Midbrain (tissue), 1 donor: Measurements from ENCODE around the gene SLC7A14.

Experiments
- DNase-seq: peaks from one replicate; lab custom pipeline; 2025; lab: John Stamatoyannopoulos, UW

SLC7A14 gene

DNA sequence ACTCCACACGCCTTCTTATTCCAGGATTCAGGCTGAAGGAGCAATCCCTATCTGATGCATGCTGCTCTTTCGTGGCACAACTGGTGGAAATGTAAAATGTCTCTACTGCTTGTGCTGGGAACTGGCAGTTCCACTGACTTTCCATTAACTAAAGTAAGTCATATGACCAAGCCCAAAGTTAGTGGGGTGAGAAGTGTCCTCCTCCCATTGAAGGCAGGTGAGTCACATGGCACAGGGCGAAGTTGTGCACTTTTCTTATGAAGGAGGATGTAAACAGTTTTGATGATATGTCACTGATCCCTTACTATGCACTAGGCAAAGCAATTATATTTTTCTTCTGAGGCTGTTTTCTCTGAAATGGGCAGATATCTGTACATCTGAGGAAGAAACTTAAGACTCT, 51.6 kb downstream of the SLC7A14 start:
- no peak for DNase-seq

GRCh38 chr3:170532573-170532972, 53.3 kb downstream of the SLC7A14 start:
- no peak for DNase-seq

DNA sequence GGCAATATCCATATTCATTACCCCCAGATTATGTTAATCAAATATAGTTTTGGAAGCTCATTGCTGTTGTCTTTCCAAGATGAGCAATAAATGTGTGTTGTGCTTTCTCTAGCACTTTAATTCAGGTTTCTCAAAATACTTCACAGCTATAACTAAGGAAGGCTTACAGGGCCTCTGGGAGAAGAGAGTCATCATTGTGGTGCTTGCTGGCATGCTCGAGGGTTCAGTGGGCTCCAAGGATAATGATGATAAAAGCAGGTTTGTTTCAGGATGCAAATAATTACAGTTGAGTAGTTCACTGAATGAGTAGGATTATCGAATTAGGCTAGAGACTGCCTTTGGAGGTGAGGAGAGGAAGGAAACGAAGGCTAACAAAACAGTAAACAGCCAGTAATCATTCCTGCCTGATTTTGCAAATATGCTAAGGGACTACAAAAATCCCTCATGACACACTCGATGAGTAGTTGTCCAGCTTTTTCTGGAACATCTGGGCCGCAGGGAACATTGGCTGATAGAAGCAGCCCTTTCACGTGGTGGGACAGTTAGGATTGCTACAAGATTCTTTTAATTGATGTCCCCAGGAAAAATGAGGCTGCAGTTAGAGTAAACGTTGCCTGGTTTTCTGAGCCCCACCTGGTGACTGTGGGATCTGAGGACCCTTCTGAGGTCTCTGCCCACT, 54.1 kb downstream of the SLC7A14 start:
- no peak for DNase-seq

GRCh38 chr3:170531054-170531453, 54.8 kb downstream of the SLC7A14 start:
- no peak for DNase-seq

DNA sequence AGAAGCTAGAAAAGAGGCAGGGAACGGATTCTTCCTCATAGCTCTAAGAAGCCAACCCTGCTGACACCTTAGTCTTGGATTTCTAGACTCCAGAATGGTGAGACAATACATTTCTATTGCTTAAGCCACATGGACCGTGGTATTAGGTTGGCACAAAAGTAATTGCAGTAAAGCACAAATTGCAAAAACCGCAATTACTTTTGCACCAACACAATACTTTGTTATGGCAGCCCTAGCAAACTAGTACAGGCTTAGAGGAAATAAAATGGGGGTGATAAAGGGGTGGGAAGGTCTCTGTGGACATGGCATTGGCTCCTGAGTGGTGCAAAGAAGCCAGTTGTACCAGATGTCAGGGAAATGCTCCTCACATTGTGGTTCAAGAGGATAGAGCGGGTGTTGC, 56.0 kb downstream of the SLC7A14 start:
- DNase-seq = no peak

DNA sequence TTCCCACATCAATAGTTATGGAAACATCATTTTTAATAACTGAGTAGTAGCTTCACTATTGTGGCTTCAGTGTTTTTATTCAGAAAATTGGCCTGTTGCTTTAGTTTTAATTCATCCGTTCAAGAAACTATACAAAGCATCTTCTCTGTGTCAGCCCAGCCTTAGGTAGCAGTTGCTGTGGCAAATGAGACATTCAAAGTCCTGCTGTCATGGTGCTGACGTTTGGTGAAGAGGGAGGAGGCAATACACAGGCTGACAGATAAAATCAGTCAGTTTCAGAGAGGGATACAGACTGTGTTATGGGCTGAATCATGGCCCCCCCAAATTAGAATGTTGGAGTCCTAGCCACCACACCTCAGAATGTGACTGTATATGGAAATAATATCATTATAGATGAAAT, 56.5 kb downstream of the SLC7A14 start:
- DNase-seq = no peak

GRCh38 chr3:170528726-170529125, 57.1 kb downstream of the SLC7A14 start:
- no peak for DNase-seq

DNA sequence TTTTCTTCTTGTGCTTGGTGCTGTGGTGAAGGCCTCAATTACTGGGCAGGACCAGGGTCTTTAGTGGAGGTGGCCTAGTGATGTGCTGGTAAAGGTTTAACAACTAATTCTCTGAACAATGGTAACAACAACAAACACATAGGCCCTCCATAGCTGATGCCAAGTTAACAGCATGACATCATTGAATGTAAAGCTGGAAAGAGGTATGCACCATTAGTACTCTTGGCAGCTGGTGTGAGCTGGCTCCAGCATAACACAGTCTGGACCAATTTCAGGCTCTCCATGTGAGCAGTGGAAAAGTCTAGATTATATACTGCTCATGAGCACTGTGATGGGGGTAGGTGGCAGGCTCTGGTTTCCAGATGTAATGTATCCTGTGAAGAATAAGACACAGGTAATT, 61.8 kb downstream of the SLC7A14 start:
- DNase-seq = no peak

- DNase-seq = no peak
These were observed 62.6 kb downstream of the SLC7A14 start for GRCh38 chr3:170523248-170523647.

- no peak for DNase-seq
These were observed 63.7 kb downstream of the SLC7A14 start for GRCh38 chr3:170522201-170522600.

DNA sequence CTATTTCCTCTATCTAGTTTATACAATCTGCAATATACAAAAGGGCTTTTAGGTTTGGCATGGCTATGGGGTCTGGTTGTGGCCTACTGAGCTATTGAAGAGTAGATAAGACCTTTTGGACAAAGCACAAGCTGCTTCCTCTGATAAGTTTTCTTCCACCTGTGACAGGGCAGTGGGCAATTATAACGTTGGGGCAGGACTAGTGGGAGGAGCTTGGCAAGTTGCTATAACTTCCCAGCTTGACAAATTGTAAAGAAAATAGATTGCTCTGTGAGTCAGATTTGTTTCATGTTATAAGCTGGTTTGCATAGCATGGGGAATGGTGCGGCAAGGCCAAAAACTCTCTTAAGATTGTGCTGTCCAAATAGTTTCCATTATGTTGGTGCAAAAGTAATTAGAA, 64.9 kb downstream of the SLC7A14 start:
- DNase-seq = no peak

DNA sequence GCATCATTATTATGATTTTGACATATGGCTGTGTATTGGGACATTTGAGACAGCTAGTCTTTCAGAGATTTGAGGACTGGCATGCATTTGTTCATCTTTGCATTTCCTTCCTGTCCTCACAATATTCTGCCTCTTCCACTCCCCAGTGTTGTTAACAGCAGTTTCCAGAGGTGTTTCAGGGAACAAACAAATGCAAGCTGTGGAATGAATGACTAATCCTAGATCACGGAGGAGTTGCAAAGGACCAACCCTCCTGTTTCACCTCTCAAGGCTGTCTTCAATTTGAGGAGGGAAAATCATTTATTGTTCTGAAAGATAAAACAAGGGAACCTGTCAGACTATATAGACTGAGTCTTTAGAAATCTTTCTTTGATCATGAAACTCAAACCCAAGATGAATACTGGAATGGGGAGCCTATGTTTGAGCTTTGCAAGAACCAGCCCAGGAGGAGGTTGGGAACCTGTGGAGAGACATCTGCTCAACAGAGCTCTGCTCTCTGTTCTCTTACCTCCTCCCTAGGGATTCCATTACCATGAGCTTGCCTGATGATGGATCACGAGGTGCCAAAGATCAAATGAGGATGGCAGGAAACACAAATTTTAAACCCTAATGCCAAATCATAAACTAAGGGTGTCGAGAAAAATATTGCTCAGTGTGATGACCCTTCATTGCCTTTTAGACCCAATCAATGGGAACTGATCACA, 68.5 kb downstream of the SLC7A14 start:
- DNase-seq = no peak

DNA sequence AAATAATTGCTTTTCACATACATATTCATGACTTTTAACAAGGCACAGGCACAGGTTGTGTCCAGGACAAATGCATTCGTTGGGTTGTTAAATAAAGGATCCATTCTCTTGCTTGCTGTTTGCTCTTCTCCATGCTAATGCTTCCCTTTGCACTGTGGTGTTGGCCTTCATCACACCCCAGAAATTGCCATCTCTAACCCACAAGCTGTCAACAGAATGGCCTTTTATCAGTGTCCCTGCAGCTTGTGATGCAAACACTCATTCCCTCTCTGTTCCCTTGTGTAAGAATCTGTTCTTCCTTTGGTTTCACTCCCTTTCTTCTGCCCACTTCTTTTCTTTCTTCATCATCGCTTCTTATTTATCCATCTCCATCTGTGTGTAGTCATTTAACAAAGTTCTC, 72.2 kb downstream of the SLC7A14 start:
- peak; percentile 27 for DNase-seq

GRCh38 chr3:170511371-170511770, 74.5 kb downstream of the SLC7A14 start:
- DNase-seq = no peak

DNA sequence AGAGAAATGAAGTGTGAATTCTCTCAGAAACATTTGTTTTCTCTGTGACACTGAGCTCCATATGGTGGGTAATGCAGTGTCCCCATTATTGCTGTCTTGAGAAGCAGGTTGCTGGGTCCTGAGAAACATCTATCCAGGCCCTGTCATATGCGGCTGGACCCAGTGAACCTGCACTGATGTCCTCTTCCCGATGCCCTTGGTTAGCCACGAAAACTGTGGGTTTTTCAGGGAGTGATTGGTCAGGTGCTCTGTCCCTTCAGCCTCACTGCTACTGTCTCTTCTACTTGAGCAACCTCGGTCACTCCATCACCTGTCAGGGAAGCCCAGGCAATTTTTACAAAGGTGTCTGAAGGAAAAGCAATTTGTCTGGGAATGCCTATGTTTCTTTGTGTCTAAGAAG, 77.0 kb downstream of the SLC7A14 start:
- no peak for DNase-seq

DNA sequence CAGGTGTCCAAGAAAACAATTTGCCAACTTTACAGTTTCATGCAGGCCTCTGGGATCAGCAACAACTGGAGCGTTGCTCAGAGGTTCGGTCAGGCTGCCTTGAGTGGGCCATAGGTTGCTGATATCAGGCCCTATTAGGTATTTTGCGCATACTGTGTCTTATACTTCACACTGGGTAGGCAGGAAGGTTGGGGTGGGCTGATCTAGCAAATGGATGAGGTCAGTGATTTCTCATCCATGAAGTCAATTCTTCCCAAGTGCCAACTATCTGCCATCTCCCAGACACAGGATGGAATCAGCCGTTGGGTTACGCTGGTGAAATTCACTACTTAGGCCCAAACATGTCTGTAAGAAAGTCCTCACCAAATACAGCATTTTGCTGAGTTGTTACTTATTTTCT, 77.6 kb downstream of the SLC7A14 start:
- DNase-seq = no peak

GRCh38 chr3:170507063-170507462, 78.8 kb downstream of the SLC7A14 start:
- no peak for DNase-seq

DNA sequence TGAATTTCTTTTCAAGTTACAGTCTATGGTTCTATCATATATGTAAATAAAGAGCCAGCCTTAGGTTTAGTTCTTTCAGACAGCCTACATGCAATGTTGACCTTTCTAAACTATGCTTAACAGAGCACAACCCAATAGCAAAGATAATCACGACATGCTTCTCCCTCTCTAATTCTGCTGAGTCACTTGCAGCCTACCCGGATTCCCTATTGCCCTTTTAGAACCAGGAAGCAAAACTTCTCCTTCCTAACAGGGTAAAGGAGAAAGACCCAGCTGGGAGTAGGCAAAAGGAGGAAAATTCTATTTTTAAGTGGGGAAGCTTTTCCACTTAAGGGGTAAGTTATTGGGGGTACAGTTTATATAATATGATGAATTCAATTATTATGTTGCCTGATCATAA, 79.3 kb downstream of the SLC7A14 start:
- no peak for DNase-seq

DNA sequence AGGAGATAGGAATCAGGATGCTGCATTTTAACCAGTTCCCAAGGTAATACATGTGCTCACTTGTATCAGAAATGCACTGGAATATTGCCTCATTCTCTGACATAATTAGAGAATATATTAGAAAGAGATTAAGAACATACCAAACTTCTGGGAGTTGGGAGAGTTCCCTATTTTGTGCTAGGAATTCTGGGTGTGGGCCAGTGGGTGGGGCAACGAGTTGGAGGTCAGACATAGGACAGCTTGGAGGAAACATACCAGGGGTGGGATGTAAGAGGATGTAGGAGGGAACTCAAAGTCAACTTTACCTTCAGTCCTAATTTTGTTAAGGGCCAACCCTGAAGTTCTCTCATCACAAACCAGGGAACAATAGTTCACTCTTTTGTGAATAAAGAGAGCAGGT, 83.6 kb downstream of the SLC7A14 start:
- DNase-seq = no peak

DNA sequence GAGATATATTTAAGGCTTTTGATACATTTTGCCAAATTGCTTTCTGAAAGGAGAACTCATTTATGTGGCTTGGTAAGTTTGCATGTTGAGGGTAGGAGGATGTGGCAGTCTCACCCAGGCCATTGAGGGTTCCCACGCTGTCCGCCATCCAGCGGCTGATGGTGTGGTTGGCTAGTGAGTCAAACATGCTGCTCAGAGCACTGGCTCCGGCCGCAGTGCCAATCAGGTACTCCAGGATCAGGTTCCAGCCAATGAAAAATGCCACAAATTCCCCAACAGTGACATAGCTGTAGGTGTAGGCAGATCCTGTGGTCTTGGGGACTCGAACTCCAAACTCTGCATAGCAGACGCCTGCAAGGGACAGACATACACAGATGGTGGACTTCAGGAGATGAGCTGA, 84.9 kb downstream of the SLC7A14 start:
- DNase-seq = no peak

- DNase-seq = no peak
These were observed 85.4 kb downstream of the SLC7A14 start for GRCh38 chr3:170500462-170500861.

GRCh38 chr3:170499562-170500156, 86.2 kb downstream of the SLC7A14 start:
- DNase-seq = peak; percentile 61
